Right cardiac atrium (tissue), 5 donors: ENCODE results near the gene FN3KRP. TPM values are rescaled to one million over a fixed set of nuclear protein-coding genes. Genes with fewer than 3 reads are reported as not detected.
"Not testable (repeated sequence)": the region's sequence is repeated elsewhere in the genome, so short reads cannot be mapped to it uniquely, and the experiment has no call there.

Experiments used
- ATAC-seq, 2 donors: fragments of 200-7000 bp; cut with Tn5 transposase; one replicate each; pipeline versions ENCODE4 v1.8.0 to v1.9.1; 2020; ENCODE audit warnings: moderate library complexity in 2 of 2, mild to moderate bottlenecking in 1 of 2
- DNase-seq, 3 donors: peaks; one replicate each; pipeline ENCODE4 v3.0.0-alpha.2; 2020
- H3K27ac ChIP-seq: one replicate; pipeline ENCODE4 v1.5.1; 2013; ENCODE audit warnings: mild to moderate bottlenecking, low read length, control low read depth, moderate library complexity
- H3K27me3 ChIP-seq: one replicate; pipeline ENCODE4 v1.6.1; 2013; ENCODE audit not compliant: control insufficient read depth, insufficient read depth
- H3K4me1 ChIP-seq: one replicate; pipeline ENCODE4 v1.6.1; 2013; ENCODE audit warnings: low read length; ENCODE audit not compliant: control insufficient read depth, insufficient read depth
- H3K4me3 ChIP-seq: one replicate; pipeline ENCODE4 v1.5.1; 2013; ENCODE audit warnings: low read length, control low read depth
- H3K9me3 ChIP-seq: one replicate; pipeline ENCODE4 v1.6.1; 2013; ENCODE audit warnings: low read length; ENCODE audit not compliant: control insufficient read depth
- WGBS: extraction: QIAGEN DNeasy Blood & Tissue Kit; methylation state at CpG from one replicate; pipeline ENCODE4 v1.1.7; 2013; 5-methylcytosine and 5-hydroxymethylcytosine counted together
- intact Hi-C, 4 donors: fragments of 100-400 bp; cut with DNase I; formaldehyde crosslinking; loops; one replicate each; pipeline versions ENCODE4 v1.11.0 to v1.14.0; 2022 to 2023
- polyA plus RNA-seq: library from polyadenylated mRNA; stranded (reverse); fragments of 200-250 nt; gene quantifications from one replicate; pipeline ENCODE4 v1.2.3, GENCODE V29; 2013
- total RNA-seq, 4 donors: library from RNA; stranded (reverse); fragmentation: NEBNext Ultra II Directional; extraction: Animal tissue kit (Norgen Biotek cat#: 25700); gene quantifications; one replicate each; pipeline ENCODE4 v1.2.1, GENCODE V29; 2021
- donor health status: healthy with polysubstance abuse.
- donor health status: DM: no; HTN: yes; CAD: no.
- donor health status: DM: no; HTN: no; CAD: no.
- donor health status: DM: no; HTN: yes; CAD: no; lungs with severe emphysema.
- donor health status: DM: yes; HTN: yes; CAD: no.

FN3KRP gene
- total and polyA plus RNA-seq, 5 donors, result 10.4 to 15.0 (median 14.1) TPM

DNA sequence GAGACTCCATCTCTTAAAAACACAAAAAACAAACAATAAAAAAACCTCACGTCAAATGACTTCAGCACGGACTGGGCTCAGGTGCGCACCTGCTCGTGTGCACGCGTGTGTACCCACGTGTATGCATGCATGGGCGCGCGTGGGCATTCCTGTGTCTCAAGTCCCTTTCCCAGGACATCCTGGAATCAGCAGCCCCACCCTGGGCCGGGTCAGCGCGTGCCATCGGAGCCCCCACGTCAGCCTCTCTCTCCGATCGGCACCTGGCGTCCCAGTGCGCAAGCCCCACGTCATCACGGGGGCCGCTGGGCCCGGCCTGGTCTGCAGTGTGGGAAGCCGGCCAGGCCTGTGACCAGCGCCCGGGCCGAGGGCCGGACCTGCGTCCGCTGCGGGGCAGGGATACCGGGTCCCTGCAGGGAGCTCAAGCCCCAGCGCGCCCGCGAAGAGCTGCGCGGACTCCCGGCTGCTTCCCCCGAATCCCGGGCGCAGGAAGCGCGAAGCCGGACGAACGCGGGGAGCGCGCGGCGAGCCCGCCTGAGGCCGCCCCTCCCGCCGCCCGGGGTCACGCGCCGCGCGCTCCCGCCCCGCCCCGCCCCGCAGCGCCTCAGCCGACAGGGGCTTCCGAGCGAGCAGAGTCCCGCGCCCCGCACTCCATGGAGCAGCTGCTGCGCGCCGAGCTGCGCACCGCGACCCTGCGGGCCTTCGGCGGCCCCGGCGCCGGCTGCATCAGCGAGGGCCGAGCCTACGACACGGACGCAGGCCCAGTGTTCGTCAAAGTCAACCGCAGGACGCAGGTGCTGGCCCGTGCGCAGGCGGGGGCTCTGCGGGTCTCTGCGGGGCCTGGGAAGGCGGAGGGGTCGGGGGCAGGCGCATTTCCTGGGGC lies 18.7 kb downstream of the FN3KRP start, which contains the start of gene FN3K:
TSS of gene FN3K (plus strand) at position 629 of the 880 bp plus-strand sequence. CDS start at position 651, 22 bp downstream.
- H3K4me1 ChIP-seq, result no peaks in the 10 kb centered on the region
- no peaks in the 10 kb centered on the region for H3K9me3 ChIP-seq
- no peaks in the 10 kb centered on the region for H3K27me3 ChIP-seq
- intact Hi-C loops, result no loop called here
- peak within 1 kb of the TSS; percentile 66 for H3K27ac ChIP-seq
- peak; percentile 69 to 75 for ATAC-seq
- 4% methylated on average over 101 of the region's 101 CpGs for WGBS
- H3K4me3 ChIP-seq, result peak within 1 kb of the TSS; percentile 74
- DNase-seq, result peak; percentile 74 to 90 (median 87)

DNA sequence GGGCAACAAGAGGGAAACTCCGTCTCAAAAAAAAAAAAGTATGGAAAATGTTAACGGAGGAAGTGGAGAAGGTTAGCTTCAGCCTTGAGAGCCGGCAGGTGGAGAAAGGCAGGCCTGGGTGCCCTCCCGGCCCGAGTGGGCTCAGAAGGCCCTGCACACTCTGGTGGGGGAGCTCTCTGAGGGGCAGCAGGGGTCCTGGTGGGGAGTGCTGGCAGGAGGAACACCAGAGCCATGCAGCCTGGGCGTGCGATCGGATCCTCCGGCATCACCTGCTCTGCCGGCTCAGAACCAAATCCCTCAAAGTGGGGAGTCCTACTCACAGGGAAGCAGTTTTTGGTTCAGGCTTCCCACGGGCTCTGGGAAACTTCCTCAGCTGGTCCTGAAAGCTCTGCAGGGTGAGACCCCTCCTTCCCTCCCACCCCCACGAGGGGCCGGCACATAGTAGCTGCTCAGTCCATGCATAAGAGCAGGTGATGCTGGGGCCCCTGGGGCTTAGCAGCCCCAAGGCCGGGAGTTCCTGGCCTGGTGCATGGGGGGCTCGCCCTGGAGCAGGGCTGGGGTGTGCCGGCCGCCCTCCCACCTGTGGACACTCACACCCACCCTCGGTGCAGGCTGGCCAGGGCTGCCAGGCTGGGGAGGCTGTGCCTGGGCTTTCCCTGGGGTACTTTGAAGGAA lies 20.1 kb downstream of the FN3KRP start:
- Histone ChIP-seq H3K4me1 (no peaks in the 10 kb centered on the region), H3K9me3 (no peaks in the 10 kb centered on the region), H3K4me3 (peak overlapping the region; percentile 74), H3K27me3 (no peaks in the 10 kb centered on the region), H3K27ac (peak overlapping the region; percentile 16)
- WGBS, result 72% methylated on average over 18 of the region's 18 CpGs
- intact Hi-C loops, result no loop called here
- peak in 2 of 3 donors; percentile 51 to 55 for DNase-seq
- ATAC-seq, result no peak

DNA sequence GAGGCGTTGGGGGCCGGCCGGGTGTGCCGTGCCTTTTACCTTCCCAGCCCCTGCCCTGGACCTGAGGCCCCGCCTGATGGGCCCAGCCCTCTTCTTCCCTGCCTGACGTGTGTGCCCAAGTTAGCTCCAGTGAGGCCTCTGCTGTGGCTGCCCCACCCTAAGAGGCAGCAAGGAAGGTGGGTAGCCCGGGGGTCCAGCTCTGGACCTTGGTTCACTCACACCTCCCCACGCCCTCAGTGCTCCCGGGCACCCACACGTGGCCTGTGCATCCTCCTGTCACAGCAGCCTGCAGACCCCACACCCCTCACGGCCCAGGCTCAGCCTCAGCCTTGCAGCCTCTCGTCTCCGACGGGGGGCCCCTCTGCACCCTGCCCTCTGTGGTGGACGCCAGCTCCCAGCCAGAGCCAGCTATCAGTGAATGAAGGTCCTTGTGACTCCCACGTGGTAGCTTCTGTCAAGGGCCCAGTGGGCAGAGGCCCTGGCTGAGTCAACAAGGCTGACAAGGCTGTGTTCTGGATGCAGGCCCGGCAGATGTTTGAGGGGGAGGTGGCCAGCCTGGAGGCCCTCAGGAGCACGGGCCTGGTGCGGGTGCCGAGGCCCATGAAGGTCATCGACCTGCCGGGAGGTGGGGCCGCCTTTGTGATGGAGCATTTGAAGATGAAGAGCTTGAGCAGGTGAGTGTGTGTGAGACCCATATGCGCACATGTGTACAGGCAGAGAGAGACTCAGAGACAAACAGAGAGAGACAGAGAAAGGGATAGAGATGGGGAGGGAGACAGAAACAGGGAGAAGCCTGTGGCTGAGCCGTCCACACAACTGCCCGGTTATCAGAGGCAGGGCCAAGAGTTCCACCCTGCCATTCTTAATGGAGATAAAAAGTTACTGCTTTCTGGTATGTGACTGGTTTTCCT lies 21.7 kb downstream of the FN3KRP start:
- Histone ChIP-seq H3K4me1 (no peaks in the 10 kb centered on the region), H3K4me3 (no peak overlapping the region), H3K27me3 (no peaks in the 10 kb centered on the region), H3K9me3 (no peaks in the 10 kb centered on the region), H3K27ac (peak overlapping the region; percentile 60)
- intact Hi-C loops, result no loop called here
- ATAC-seq, result peak; percentile 83 to 84
- 51% methylated on average over 26 of the region's 26 CpGs for WGBS
- peak; percentile 75 to 89 (median 84) for DNase-seq

DNA sequence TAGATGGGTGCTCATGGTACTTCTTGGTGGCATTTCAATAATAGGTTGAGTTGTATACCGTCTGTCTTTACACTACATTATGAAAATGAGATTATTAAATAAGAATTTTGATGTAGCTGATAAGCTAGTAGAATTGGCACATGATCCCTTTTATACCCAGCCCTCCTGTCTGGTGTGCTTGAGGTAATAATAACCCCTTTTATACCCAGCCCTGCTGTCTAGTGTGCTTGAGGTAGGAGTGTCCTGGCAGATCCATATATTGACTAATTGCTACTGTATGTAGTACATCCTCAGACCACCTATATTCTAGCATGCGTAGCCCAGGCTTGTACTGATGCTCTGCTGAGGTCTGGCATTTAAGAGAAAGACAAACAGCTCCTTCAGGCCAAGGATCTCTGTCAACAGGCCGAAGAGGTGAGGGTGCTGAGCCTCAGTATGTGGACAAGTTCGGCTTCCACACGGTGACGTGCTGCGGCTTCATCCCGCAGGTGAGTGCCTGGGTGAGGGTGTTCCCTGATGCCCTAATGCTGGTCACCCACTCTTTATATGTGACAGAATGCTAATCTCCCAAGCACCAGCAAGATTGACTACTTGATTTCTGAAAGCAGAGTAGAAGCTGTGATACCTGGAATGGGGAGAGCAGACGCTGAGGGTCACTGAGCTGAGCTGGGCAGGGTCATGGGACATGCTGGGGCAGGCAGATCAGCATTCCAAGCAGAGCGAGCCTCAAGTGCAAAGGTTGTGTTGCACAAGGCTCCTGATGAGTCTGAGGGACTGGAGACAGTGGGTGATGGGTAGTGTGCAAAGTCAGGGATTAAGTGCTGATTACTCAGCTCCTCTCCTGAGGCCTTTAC lies 24.6 kb downstream of the FN3KRP start:
- Histone ChIP-seq H3K4me3 (no peak overlapping the region), H3K9me3 (no peaks in the 10 kb centered on the region), H3K27ac (no peak overlapping the region), H3K4me1 (no peaks in the 10 kb centered on the region), H3K27me3 (no peaks in the 10 kb centered on the region)
- DNase-seq (no peak), ATAC-seq (no peak)
- WGBS, result 98% methylated on average over 10 of the region's 10 CpGs
- intact Hi-C loops, result no loop called here

DNA sequence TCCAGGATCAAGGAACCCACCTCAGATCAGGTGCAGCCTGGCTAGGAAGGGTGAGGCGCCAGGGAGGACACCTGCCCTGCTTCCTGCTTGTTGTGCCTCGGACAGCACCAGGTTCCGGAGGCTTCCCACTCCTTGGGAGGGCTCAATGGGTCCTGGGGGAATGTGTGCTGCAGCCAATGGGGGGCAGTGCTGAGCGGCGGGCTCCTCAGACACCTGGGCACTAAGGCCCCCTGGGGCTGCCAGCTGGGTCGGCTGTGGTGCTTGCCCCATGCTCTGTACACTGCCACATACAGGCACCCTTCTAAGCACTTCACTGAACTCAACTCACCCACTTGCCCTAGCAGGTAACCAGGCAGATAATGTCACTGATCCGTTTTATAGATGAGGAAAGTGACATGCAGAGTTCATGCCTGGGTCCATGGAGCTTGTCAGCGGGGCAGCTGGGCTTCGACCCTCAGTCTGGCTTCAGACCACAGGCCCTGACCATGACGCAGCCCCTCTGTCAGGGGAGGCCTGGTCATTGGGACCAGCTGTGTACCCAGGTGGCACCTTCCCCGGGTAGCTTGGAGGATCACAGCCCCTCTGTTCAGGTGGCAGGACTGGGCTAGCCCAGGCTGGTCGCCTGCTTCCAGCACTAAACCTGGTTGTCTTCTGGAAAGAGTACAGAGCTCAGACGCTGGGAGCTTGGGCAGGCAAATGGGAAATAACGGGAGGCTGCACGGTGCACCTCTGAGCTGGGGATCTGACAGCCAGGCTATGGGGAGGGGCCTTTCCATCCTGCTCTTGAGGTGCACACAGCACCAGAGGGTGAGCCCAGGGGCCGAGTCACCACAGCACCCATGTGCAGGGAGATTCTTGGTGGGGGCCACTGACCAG lies 27.1 kb downstream of the FN3KRP start:
- Histone ChIP-seq H3K4me3 (no peak overlapping the region), H3K4me1 (no peaks in the 10 kb centered on the region), H3K27ac (no peak overlapping the region), H3K9me3 (no peaks in the 10 kb centered on the region), H3K27me3 (no peaks in the 10 kb centered on the region)
- DNase-seq, result peak in 1 of 3 donors; percentile 32
- WGBS, result 92% methylated on average over 16 of the region's 16 CpGs
- peak; percentile 44 to 50 for ATAC-seq
- intact Hi-C loops, result no loop called here

DNA sequence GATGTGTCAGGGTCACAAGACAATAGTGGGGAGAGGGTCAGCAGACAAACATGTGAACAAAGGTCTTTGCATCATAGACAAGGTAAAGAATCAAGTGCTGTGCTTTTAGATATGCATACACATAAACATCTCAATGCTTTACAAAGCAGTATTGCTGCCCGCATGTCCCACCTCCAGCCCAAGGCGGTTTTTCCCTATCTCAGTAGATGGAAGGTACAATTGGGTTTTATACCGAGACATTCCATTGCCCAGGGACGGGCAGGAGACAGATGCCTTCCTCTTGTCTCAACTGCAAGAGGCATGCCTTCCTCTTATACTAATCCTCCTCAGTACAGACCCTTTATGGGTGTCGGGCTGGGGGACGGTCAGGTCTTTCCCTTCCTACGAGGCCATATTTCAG lies 28.2 kb downstream of the FN3KRP start:
- WGBS, result 71% methylated on average over 7 of the region's 7 CpGs
- DNase-seq, intact Hi-C loops, H3K4me1 ChIP-seq, H3K27ac ChIP-seq, ATAC-seq, H3K27me3 ChIP-seq, H3K4me3 ChIP-seq, H3K9me3 ChIP-seq: not testable (repeated sequence)

DNA sequence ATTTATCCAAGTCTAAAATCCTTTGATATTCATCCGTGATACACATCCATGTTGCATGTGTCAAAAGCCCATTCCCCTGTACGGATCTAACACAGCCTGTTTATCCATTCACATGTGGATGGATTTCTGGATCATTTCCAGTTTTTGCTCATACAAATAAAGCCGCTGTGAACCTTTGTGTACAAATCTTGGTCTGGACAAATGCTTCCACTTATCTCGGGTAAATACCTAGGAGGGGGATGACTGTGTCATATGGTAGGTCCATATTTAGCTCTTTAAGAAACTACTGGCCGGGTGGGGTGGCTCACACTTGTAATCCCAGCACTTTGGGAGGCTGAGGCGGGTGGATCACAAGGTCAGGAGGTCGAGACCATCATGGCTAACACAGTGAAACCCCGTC lies 29.0 kb downstream of the FN3KRP start:
- Histone ChIP-seq H3K4me1 (no peaks in the 10 kb centered on the region), H3K27ac (no peak overlapping the region), H3K27me3 (no peaks in the 10 kb centered on the region), H3K9me3 (no peaks in the 10 kb centered on the region), H3K4me3 (no peak overlapping the region)
- intact Hi-C loops, result no loop called here
- DNase-seq (no peak), ATAC-seq (no peak)
- 84% methylated on average over 8 of the region's 8 CpGs for WGBS

DNA sequence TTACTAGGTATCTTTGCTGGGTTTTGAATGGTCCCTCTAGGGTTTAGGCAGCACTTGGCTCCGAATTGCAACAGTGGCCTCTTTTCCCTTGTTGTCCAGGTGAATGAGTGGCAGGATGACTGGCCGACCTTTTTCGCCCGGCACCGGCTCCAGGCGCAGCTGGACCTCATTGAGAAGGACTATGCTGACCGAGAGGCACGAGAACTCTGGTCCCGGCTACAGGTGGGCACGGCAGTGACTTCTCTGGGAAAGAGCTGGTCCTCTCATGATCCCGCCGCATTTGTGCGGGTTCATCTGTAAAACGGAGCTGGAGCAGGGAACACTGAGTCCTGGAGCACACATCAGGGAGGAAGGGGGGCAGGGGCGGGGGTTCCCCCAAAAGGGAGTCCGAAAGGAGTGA lies 32.2 kb downstream of the FN3KRP start:
- H3K27me3 ChIP-seq, result no peaks in the 10 kb centered on the region
- peaks cover 3% of the 10 kb centered on the region for H3K4me1 ChIP-seq
- DNase-seq, result peak in 1 of 3 donors; percentile 42
- 95% methylated on average over 16 of the region's 16 CpGs for WGBS
- H3K27ac ChIP-seq, result no peak overlapping the region
- H3K4me3 ChIP-seq, result no peak overlapping the region
- no peak for ATAC-seq
- intact Hi-C loops, result no loop called here
- H3K9me3 ChIP-seq, result no peaks in the 10 kb centered on the region

DNA sequence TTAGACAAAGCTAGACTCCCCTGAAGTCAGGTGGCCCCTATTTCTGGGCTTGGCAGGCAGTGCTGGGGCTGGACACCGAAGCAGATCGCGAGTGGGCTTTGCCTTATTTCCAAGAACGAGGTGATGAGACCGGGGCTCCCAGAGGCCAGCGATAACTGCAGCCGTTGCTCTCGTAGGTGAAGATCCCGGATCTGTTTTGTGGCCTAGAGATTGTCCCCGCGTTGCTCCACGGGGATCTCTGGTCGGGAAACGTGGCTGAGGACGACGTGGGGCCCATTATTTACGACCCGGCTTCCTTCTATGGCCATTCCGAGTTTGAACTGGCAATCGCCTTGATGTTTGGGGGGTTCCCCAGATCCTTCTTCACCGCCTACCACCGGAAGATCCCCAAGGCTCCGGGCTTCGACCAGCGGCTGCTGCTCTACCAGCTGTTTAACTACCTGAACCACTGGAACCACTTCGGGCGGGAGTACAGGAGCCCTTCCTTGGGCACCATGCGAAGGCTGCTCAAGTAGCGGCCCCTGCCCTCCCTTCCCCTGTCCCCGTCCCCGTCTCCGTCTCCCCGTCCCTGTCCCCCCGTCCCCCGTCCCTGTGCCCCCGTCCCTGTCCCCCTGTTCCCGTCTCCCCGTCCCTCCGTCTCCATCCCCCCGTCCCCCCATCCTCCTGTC lies 33.9 kb downstream of the FN3KRP start:
- Histone ChIP-seq H3K9me3 (no peaks in the 10 kb centered on the region), H3K4me1 (peaks cover 3% of the 10 kb centered on the region), H3K27me3 (no peaks in the 10 kb centered on the region), H3K4me3 (no peak overlapping the region), H3K27ac (no peak overlapping the region)
- ATAC-seq (no peak), DNase-seq (peak in 1 of 3 donors; percentile 64)
- intact Hi-C loops, result loop anchor here in 1 of 4 donors (10.0 kb wide), 1 partner anchor 86 kb away; no protein-coding TSS in a partner anchor
- WGBS, result 67% methylated on average over 40 of the region's 40 CpGs
